Glomerular visceral epithelial cell (primary cell): Measurements from ENCODE around the gene HCFC2.
"Not testable (repeated sequence)": the region's sequence is repeated elsewhere in the genome, so short reads cannot be mapped to it uniquely, and the experiment has no call there.

Experiments
- DNase-seq: peaks from one replicate; pipeline ENCODE4 v3.0.0-alpha.2; 2016; ENCODE audit errors: extremely low spot score

The HCFC2 gene

GRCh38 chr12:104057771-104058197 is 6.5 kb upstream of the HCFC2 start:
- DNase-seq, result peak; percentile 20

- DNase-seq, result no peak
Observed at GRCh38 chr12:104058802-104059201, 5.5 kb upstream of the HCFC2 start.

- DNase-seq, result no peak
Observed at GRCh38 chr12:104059963-104060362, 4.4 kb upstream of the HCFC2 start.

- no peak for DNase-seq
Observed at GRCh38 chr12:104060791-104061190, 3.5 kb upstream of the HCFC2 start.

DNA sequence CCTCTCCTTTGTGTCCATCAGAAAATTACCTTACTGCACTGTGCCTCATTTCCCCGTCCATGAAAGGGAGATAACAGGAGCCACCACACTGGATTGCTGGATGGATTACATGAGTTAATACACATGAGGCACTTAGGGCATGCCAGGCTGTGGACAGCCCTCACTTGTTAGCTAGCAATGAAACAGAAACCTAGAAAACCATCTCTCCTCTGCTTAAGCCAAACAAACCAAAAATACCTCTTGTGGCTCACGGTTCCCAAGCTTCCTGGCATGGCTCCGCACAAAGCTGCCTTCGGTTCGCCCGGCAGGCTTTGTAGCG is 660 bp upstream of the HCFC2 start:
- no peak for DNase-seq

DNA sequence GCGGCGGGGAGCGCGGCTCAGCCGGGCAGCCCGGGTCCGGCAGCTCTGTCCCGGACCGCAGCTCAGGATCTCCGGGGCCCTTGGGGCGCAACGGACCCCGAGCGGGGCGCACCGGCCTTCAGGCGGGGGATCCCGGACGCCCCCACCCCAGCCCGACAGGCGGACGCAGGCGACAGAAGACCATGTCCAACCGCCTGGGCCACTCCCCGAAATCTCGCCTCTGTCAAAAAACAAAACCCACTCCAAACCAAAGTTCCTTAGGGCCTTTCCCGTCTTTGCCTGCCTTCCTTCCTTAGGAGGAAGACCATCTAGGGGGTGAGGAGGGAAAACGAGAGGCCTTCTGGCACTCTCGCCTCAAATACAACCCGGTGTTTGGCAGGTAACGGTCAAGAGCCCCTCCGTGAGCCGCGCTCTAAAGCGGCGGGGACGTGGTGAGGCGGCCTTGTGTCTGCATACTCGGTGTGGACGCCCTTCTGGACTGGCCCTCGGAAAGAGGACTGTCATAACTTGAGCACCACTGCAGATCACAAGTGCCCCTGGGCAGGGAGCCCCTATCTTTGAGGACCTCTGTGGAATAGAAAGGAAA is 604 bp downstream of the HCFC2 start:
- peak; percentile 7 for DNase-seq

DNA sequence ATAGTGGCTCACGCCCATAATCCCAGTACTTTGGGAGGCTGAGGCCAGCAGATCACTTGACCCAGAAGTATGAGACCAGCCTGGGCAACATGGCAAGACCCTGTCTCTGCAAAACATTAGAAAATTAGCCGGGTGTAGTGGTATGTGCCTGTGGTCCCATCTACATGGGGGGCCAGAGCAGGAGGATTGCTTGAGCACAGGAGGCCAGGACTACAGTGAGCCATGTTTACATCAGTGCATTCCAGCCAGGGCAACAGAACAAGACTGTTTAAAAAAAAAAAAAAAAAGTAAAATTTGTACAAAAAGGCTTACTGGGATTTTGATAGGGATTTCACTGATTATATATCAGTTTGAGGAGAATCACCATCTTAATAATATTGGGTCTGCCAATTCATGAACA is 7.8 kb downstream of the HCFC2 start:
- DNase-seq, result no peak

GRCh38 chr12:104073699-104074098 is 9.4 kb downstream of the HCFC2 start:
- no peak for DNase-seq

DNA sequence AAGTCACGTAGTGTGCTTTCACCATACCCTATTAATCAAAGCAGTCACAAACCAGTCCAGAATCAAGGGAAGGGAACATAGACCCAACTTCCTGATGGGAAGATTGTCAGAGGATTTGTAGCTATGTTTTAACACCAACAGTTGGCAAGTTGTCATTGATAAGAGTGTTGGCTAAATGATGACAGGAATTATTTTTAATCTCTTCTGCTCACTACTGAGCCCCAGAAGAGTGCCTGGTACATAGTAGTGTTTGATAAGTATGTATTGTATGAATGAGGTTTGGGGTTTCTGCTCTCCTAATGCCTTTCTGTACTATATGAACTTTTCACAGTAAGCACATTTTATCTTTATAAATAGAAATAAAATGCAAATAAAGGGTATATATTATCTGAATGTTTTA is 14.7 kb downstream of the HCFC2 start:
- DNase-seq, result no peak

DNA sequence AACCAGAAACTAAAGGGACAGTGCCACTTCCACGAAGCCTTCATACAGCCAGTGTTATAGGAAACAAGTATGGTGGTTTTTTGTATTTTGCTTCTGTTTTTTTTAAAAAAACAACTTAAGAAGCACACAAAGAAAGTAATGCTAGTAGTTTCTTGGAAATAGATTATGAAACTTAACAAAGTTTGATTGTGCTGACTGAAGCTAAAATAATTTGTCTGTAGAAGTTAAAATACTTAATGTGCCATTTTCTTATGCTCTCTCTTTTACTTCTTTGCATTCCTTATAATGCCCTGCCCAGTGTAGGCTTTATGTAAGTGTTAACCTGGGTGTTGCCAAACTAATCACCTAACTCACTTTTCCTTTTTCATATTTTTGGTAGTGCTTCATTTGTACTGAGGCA is 16.4 kb downstream of the HCFC2 start:
- no peak for DNase-seq

- DNase-seq, result no peak
Observed at GRCh38 chr12:104083769-104084475, 19.6 kb downstream of the HCFC2 start.

DNA sequence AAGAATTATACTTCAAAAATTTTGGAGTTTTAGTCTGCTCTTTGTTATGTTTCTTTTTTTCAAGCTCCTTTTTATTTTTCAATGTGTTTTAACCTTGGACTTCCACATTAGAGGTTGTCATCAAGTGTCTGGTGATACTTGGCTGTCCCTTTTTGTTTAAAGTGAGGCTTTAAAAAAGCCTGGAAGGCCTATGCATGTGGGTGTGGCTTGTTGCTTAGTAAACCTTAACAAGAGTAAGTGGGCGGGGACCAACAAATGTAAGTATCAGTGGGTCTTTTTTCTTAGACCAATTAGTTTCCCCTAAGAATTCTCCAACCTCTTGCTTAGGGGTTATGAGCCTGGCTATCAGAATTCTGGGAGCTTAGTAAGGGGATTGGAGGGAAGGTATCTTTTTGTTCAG is 26.4 kb downstream of the HCFC2 start:
- no peak for DNase-seq

GRCh38 chr12:104091136-104091535 is 26.8 kb downstream of the HCFC2 start:
- DNase-seq, result no peak

DNA sequence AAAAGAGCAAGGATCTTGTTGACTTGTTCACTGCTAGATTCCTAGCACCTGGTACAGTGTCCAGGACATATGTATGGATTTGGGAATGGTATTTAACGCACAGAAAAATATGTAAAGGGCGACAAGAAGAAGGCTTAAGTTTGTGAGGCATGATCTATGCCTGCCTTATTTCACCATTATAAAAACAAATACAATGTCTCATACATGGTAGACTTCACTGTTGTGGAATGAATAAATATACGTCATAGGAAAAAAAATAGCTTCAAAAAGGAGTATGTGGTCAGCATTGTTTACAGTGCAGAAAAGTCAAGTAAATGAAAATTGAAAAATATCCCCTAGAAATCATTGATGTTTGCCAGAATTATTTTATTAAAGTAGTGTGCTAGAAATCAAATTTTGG is 30.0 kb downstream of the HCFC2 start:
- no peak for DNase-seq

DNA sequence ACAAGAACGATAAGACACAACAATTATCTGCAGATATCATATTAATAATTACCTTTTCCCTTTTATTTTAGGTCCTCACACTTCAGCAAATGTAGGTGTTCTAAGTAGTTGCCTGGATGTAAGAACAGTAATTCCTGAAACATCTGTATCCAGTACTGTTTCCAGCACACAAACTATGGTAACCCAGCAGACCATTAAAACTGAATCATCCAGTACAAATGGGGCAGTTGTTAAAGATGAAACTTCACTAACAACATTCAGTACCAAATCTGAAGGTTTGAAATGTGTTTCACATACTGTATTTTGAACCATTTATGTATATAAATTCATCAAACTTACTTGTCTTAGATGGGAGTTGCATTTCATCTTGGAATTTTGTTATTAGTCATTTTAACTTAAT is 31.0 kb downstream of the HCFC2 start:
- no peak for DNase-seq

DNA sequence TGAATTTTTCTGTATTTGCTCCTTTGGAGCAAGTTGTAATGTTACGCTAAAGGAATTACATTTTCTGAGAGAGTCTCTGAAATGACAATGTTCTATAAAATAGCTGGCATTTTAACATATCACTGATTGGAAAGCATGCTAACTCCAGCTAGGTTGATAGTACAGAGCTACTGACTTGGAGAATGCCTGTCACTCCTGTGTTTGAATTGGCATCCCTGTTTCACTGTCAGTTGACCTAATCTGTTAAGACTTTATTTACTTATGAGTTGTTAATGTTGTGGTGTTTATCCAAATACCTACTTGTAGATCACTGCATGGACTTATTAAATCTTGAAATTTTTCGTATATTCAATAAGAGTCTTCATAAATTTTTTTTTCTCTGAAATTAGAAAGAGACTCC is 33.6 kb downstream of the HCFC2 start:
- no peak for DNase-seq

DNA sequence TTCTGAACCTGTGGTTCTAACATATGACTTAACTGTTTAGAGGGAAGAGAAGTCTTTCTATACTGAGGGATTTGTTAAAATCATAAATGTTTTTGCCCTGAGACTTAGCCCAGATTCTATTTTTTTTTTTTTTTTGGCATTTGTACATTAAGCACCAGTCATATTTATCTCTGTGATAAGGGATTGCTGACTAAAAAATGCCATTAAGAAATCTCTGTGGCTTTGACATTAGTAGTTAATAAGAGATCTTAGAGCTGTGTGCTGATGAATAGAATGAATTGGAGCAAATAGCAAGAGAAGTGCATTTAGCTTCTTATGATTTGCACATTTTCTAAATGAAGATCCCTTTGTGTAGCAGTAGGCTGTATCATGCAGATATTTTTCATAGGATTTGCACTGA is 41.1 kb downstream of the HCFC2 start:
- no peak for DNase-seq

- DNase-seq, result no peak
Observed at GRCh38 chr12:104106965-104107364, 42.6 kb downstream of the HCFC2 start.

DNA sequence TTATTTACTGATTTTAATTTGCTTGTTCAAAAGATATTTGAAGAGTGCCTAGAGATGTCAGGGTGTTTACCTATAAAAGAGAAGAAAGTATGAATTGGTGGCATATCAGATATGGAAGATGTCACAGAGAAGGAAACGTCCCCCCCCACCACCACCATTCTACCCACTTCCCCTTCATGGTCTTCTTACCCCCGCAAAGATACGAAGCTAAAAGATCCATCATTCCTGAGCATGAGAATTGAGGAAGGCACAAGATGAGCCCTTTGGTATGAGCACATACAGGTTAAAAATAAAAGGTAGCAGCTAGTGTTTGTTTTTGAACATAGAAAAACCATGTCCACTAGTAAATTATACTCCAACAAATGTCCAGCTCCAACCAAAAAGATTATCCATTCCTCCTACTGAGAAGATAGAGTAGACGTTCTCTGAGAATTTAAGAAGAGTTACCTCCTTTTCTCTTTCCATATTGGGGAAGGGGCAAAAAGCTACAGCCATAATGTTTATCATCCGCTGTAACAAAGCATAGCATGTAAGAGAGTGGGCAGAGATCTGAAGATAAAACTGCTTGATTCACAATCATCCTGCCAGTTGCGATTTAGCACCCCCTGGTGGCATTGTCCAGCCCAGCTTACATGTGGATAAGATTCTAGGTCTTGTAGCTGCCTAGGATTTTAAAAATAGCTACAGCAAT is 44.6 kb downstream of the HCFC2 start:
- DNase-seq, result peak; percentile 78

GRCh38 chr12:104109446-104110271 is 45.3 kb downstream of the HCFC2 start:
- DNase-seq, result no peak

- not testable (repeated sequence) for DNase-seq
Observed at GRCh38 chr12:104114834-104115586, 50.7 kb downstream of the HCFC2 start.

GRCh38 chr12:104115587-104115975 is 51.2 kb downstream of the HCFC2 start:
- no peak for DNase-seq
